HepG2 (cell line): ENCODE results near the gene CDKN2A. TPM values are rescaled to one million over a fixed set of nuclear protein-coding genes. Genes with fewer than 3 reads are reported as not detected.

Experiments used
- ATAC-seq: fragments of 200-7000 bp; cut with Tn5 transposase; 3 replicates; pipeline ENCODE4 v1.9.1; 2020; ENCODE audit warnings: mild to moderate bottlenecking, moderate library complexity
- BruUV-seq: library from RNA; stranded (reverse); fragments of 400-500 nt; replicated peaks from 2 replicates; lab custom pipeline; 2021; lab: Mats Ljungman, UMichigan
- CTCF ChIA-PET: fragments of 300-600 bp; formaldehyde crosslinking; extraction: SDS; loops from one replicate; lab custom pipeline; 2021; ENCODE audit warnings: low total read pairs, inconsistent platforms, low intra/inter-chr PET ratio; lab: Yijun Ruan, JAX
- POLR2A ChIA-PET: fragments of 350-600 bp; sonication (Branson Sonifier 250); formaldehyde crosslinking; loops from one replicate; lab custom pipeline; 2020; ENCODE audit warnings: antibody characterized with exemption, inconsistent platforms; lab: Yijun Ruan, JAX
- DNase-seq: peaks from one replicate; pipeline ENCODE4 v3.0.0-alpha.2; 2015; ENCODE audit warnings: low spot score
- FAIRE-seq: peaks from 3 replicates; lab custom pipeline; 2011; peaks lifted over from hg19 to GRCh38; lab: Jason Lieb, UNC
- H2AFZ ChIP-seq: one replicate; pipeline ENCODE4 v1.6.1; 2011; ENCODE audit warnings: low read length, inconsistent platforms
- H3K27ac ChIP-seq: fragments of 300-600 bp; 3 replicates; pipeline ENCODE4 v1.8.0; 2011; ENCODE audit warnings: mixed run types, mild to moderate bottlenecking, mixed read lengths, low read length, inconsistent platforms; ENCODE audit not compliant: insufficient read depth; ENCODE audit errors: extremely low read length
- H3K27me3 ChIP-seq, 2 experiments: fragments of 200-600 bp in 1 of 2; 2 replicates in 1 of 2; 3 replicates in 1 of 2; pipeline versions ENCODE4 v1.6.0 to v1.8.0; 2011; ENCODE audit warnings: low read length in 2 of 2, mild to moderate bottlenecking in 2 of 2, moderate library complexity in 2 of 2, inconsistent platforms in 1 of 2; ENCODE audit not compliant: insufficient read depth in 2 of 2, control insufficient read depth in 1 of 2
- H3K36me3 ChIP-seq, 2 experiments: fragments of 200-600 bp in 1 of 2; replicated peaks in 1 of 2; 2 replicates in 1 of 2; 3 replicates in 1 of 2; pipeline versions ENCODE4 v1.5.1 to v1.8.0; 2011; ENCODE audit warnings: low read length in 2 of 2, inconsistent platforms in 1 of 2; ENCODE audit not compliant: insufficient read depth in 2 of 2, control insufficient read depth in 1 of 2
- H3K4me1 ChIP-seq: 2 replicates; pipeline ENCODE4 v1.5.1; 2012; ENCODE audit warnings: low read length, inconsistent platforms; ENCODE audit not compliant: insufficient read depth
- H3K4me2 ChIP-seq: 2 replicates; pipeline ENCODE4 v1.6.0; 2011; ENCODE audit warnings: low read depth, low read length, inconsistent platforms
- H3K4me3 ChIP-seq, 3 experiments: fragments of 200-600 bp in 1 of 3; sonication (generic), shearing (Covaris generic) in 1 of 3; replicated peaks in 1 of 3; 2 replicates each; pipeline ENCODE4 v1.5.1; 2011 to 2016; ENCODE audit warnings: low read length in 3 of 3, inconsistent platforms in 2 of 3, low read depth in 2 of 3, mild to moderate bottlenecking in 2 of 3, control low read depth in 1 of 3, mixed read lengths in 1 of 3; ENCODE audit not compliant: insufficient read depth in 1 of 3
- H3K79me2 ChIP-seq: one replicate; pipeline ENCODE4 v1.6.1; 2011; ENCODE audit warnings: low read length, inconsistent platforms; ENCODE audit not compliant: insufficient read depth
- H3K9ac ChIP-seq: 2 replicates; pipeline ENCODE4 v1.6.0; 2011; ENCODE audit warnings: mild to moderate bottlenecking, low read depth, low read length, inconsistent platforms; ENCODE audit not compliant: insufficient read depth
- H3K9me3 ChIP-seq: 2 replicates; pipeline ENCODE4 v1.5.1; 2012; ENCODE audit warnings: mild to moderate bottlenecking, low read length
- H4K20me1 ChIP-seq: 2 replicates; pipeline ENCODE4 v1.6.0; 2011; ENCODE audit warnings: inconsistent platforms, mild to moderate bottlenecking, low read length, moderate library complexity; ENCODE audit not compliant: insufficient read depth
- NFIC ChIP-seq: IDR thresholded peaks from 2 replicates; pipeline ENCODE4 v1.6.1; 2012; ENCODE audit warnings: mild to moderate bottlenecking, low read length, inconsistent platforms
- NKX3-1 ChIP-seq: sonication (generic); formaldehyde crosslinking; IDR thresholded peaks from 2 replicates; pipeline ENCODE4 v1.5.0; 2020; ENCODE audit warnings: missing genetic modification reagents
- RFXAP ChIP-seq: sonication (generic); formaldehyde crosslinking; IDR thresholded peaks from 2 replicates; pipeline ENCODE4 v1.4.0; 2020; ENCODE audit warnings: missing genetic modification reagents, borderline replicate concordance
- RXRA ChIP-seq: sonication (generic); formaldehyde crosslinking; IDR thresholded peaks from 2 replicates; pipeline ENCODE4 v1.5.1; 2020; ENCODE audit warnings: missing genetic modification reagents
- SKI ChIP-seq: fragments of 450-650 bp; IDR thresholded peaks from one replicate; pipeline ENCODE4 v1.6.1; 2018; ENCODE audit warnings: mild to moderate bottlenecking; ENCODE audit not compliant: partially characterized antibody
- SMARCE1 ChIP-seq: fragments of 450-650 bp; IDR thresholded peaks from 2 replicates; pipeline ENCODE4 v1.6.1; 2017; ENCODE audit warnings: borderline replicate concordance
- TOE1 ChIP-seq: sonication (generic); formaldehyde crosslinking; IDR thresholded peaks from 2 replicates; pipeline ENCODE4 v1.4.0; 2020; ENCODE audit warnings: mild to moderate bottlenecking, missing genetic modification reagents
- ZNF326 ChIP-seq: sonication (generic); formaldehyde crosslinking; IDR thresholded peaks from 2 replicates; pipeline ENCODE4 v1.4.0; 2020; ENCODE audit warnings: missing genetic modification reagents, borderline replicate concordance
- ZNF556 ChIP-seq: sonication (generic); formaldehyde crosslinking; IDR thresholded peaks from 2 replicates; pipeline ENCODE4 v1.4.0; 2020; ENCODE audit warnings: mild to moderate bottlenecking, missing genetic modification reagents, borderline replicate concordance
- ZNF614 ChIP-seq: IDR thresholded peaks from 2 replicates; pipeline ENCODE4 v1.6.1; 2018; ENCODE audit warnings: missing biosample characterization, missing genetic modification reagents, inconsistent platforms, borderline replicate concordance
- ZNF670 ChIP-seq: sonication (generic); formaldehyde crosslinking; IDR thresholded peaks from 2 replicates; pipeline ENCODE4 v1.8.0; 2022; ENCODE audit warnings: mild to moderate bottlenecking, missing genetic modification reagents, borderline replicate concordance
- ZNF678 ChIP-seq: sonication (generic); formaldehyde crosslinking; IDR thresholded peaks from 2 replicates; pipeline ENCODE4 v1.4.0; 2020; ENCODE audit warnings: mild to moderate bottlenecking, missing genetic modification reagents
- ZNF761 ChIP-seq: sonication (generic); formaldehyde crosslinking; conservative IDR thresholded peaks from 2 replicates; pipeline ENCODE4 v1.4.0; 2020; ENCODE audit warnings: mild to moderate bottlenecking, missing genetic modification reagents
- ZNF780A ChIP-seq: sonication (generic); formaldehyde crosslinking; IDR thresholded peaks from 2 replicates; pipeline ENCODE4 v1.8.0; 2022; ENCODE audit warnings: mild to moderate bottlenecking, missing genetic modification reagents, moderate library complexity
- ZNF790 ChIP-seq: sonication (generic); formaldehyde crosslinking; IDR thresholded peaks from 2 replicates; pipeline ENCODE4 v1.8.0; 2022; ENCODE audit warnings: missing genetic modification reagents, mild to moderate bottlenecking, borderline replicate concordance
- WGBS: methylation state at CpG from one replicate; pipeline ENCODE4 v1.1.6; 2017; ENCODE audit warnings: low lambda C conversion rate; 5-methylcytosine and 5-hydroxymethylcytosine counted together
- in situ Hi-C: cut with HindIII; loops from 2 replicates; pipeline ENCODE4 v1.10.0; 2017; ENCODE audit warnings: low pct_unique_long_range_greater_than_20kb; ENCODE audit not compliant: extremely low pct_ligation_motif_present
- intact Hi-C: fragments of 100-400 bp; cut with micrococcal nuclease; formaldehyde crosslinking; loops from one replicate; pipeline ENCODE4 v1.10.0; 2022; ENCODE audit not compliant: unreplicated experiment
- polyA plus RNA-seq, 8 experiments: library from polyadenylated mRNA; depleted of rRNA in 3 of 8; stranded (reverse) in 7 of 8; unstranded in 1 of 8; fragments of >200 nt; fragmentation: Illumina TruSeq in 4 of 8; extraction: Trizol in 4 of 8; gene quantifications; 2 replicates each; pipeline versions ENCODE4 v1.2.1 to v1.2.3, GENCODE V29; 2011 to 2016; ENCODE audit warnings: low read depth in 4 of 8, missing spikeins in 1 of 8, mixed read lengths in 1 of 8; ENCODE audit not compliant: insufficient read depth in 1 of 8
- total RNA-seq, 5 experiments: library from RNA; depleted of rRNA; stranded (reverse); fragments of >200 nt; fragmentation: Illumina TruSeq; extraction: Trizol; gene quantifications; 2 replicates each; pipeline ENCODE4 v1.2.3, GENCODE V29; 2016; ENCODE audit warnings: low read depth in 1 of 5
- TF ChIP-seq, protein P1 (sequence below): sonication (generic); formaldehyde crosslinking; IDR thresholded peaks from 2 replicates; pipeline ENCODE4 v1.5.1; 2020; ENCODE audit warnings: mild to moderate bottlenecking, missing genetic modification reagents, borderline replicate concordance
- TF ChIP-seq, protein P2 (sequence below): sonication (generic); formaldehyde crosslinking; IDR thresholded peaks from 2 replicates; pipeline ENCODE4 v1.5.0; 2020; ENCODE audit warnings: mild to moderate bottlenecking, missing genetic modification reagents, borderline replicate concordance

The CDKN2A gene
- total and polyA plus RNA-seq, 2 of the 13 experiments (the other 11 are each of a cell fraction or from before 2014, with no cell fraction given), result 4.2 to 4.8 TPM

DNA sequence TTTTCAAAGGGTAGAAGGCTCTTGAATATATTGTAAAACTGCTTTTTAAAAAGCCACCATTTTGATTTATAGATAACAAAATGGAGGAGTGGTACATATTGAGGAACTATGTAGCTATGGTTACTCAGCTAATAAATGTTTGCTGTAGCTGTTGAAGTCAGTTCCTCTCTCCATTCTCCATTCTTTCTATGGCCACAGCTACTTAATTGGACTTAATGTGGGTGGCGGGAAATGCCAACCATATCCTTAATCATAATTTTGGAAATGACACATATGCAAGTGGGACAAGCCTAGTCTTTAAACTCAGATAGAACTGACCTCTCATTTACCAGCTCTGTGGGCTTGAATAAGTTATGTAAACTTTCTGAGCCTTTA, 10.6 kb downstream of the CDKN2A start:
- CTCF ChIA-PET, result no interaction called here
- Histone ChIP-seq H3K9ac (no peak overlapping the region), H2AFZ (no peak overlapping the region), H3K9me3 (no peaks in the 10 kb centered on the region), H3K27ac (no peak overlapping the region), H3K36me3 (no peaks in the 10 kb centered on the region), H4K20me1 (no peaks in the 10 kb centered on the region), H3K27me3 (no peaks in the 10 kb centered on the region), H3K4me2 (no peak overlapping the region), H3K4me1 (no peaks in the 10 kb centered on the region), H3K4me3 (no peak overlapping the region), H3K79me2 (no peaks in the 10 kb centered on the region)
- no peak for DNase-seq
- WGBS, result 10% methylated on average over 1 of the region's 1 CpG
- BruUV-seq, result no TSS peak
- POLR2A ChIA-PET, result interaction anchor here (1.1 kb wide), 1 partner anchor 25 kb away, joined by 3 read pairs; the partner anchor contains the start of gene CDKN2B
- no peak for FAIRE-seq
- TF ChIP-seq ZNF761 (no peak), NKX3-1 (CRISPR knock-in tag) (no peak), SKI (no peak), ZNF326 (CRISPR knock-in tag) (no peak), ZNF790 (no peak), ZNF556 (CRISPR knock-in tag) (no peak), ZNF670 (CRISPR knock-in tag) (no peak), ZNF780A (no peak), ZNF614 (CRISPR knock-in tag) (no peak), TOE1 (no peak), RXRA (CRISPR knock-in tag) (no peak), NFIC (no peak), ZNF678 (no peak), SMARCE1 (no peak), RFXAP (no peak)
- TF ChIP-seq, protein P1, sequence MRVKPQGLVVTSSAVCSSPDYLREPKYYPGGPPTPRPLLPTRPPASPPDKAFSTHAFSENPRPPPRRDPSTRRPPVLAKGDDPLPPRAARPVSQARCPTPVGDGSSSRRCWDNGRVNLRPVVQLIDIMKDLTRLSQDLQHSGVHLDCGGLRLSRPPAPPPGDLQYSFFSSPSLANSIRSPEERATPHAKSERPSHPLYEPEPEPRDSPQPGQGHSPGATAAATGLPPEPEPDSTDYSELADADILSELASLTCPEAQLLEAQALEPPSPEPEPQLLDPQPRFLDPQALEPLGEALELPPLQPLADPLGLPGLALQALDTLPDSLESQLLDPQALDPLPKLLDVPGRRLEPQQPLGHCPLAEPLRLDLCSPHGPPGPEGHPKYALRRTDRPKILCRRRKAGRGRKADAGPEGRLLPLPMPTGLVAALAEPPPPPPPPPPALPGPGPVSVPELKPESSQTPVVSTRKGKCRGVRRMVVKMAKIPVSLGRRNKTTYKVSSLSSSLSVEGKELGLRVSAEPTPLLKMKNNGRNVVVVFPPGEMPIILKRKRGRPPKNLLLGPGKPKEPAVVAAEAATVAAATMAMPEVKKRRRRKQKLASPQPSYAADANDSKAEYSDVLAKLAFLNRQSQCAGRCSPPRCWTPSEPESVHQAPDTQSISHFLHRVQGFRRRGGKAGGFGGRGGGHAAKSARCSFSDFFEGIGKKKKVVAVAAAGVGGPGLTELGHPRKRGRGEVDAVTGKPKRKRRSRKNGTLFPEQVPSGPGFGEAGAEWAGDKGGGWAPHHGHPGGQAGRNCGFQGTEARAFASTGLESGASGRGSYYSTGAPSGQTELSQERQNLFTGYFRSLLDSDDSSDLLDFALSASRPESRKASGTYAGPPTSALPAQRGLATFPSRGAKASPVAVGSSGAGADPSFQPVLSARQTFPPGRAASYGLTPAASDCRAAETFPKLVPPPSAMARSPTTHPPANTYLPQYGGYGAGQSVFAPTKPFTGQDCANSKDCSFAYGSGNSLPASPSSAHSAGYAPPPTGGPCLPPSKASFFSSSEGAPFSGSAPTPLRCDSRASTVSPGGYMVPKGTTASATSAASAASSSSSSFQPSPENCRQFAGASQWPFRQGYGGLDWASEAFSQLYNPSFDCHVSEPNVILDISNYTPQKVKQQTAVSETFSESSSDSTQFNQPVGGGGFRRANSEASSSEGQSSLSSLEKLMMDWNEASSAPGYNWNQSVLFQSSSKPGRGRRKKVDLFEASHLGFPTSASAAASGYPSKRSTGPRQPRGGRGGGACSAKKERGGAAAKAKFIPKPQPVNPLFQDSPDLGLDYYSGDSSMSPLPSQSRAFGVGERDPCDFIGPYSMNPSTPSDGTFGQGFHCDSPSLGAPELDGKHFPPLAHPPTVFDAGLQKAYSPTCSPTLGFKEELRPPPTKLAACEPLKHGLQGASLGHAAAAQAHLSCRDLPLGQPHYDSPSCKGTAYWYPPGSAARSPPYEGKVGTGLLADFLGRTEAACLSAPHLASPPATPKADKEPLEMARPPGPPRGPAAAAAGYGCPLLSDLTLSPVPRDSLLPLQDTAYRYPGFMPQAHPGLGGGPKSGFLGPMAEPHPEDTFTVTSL, result no peak
- TF ChIP-seq, protein P2, sequence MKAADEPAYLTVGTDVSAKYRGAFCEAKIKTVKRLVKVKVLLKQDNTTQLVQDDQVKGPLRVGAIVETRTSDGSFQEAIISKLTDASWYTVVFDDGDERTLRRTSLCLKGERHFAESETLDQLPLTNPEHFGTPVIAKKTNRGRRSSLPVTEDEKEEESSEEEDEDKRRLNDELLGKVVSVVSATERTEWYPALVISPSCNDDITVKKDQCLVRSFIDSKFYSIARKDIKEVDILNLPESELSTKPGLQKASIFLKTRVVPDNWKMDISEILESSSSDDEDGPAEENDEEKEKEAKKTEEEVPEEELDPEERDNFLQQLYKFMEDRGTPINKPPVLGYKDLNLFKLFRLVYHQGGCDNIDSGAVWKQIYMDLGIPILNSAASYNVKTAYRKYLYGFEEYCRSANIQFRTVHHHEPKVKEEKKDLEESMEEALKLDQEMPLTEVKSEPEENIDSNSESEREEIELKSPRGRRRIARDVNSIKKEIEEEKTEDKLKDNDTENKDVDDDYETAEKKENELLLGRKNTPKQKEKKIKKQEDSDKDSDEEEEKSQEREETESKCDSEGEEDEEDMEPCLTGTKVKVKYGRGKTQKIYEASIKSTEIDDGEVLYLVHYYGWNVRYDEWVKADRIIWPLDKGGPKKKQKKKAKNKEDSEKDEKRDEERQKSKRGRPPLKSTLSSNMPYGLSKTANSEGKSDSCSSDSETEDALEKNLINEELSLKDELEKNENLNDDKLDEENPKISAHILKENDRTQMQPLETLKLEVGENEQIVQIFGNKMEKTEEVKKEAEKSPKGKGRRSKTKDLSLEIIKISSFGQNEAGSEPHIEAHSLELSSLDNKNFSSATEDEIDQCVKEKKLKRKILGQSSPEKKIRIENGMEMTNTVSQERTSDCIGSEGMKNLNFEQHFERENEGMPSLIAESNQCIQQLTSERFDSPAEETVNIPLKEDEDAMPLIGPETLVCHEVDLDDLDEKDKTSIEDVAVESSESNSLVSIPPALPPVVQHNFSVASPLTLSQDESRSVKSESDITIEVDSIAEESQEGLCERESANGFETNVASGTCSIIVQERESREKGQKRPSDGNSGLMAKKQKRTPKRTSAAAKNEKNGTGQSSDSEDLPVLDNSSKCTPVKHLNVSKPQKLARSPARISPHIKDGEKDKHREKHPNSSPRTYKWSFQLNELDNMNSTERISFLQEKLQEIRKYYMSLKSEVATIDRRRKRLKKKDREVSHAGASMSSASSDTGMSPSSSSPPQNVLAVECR (CRISPR knock-in tag), result no peak
- no peak for ATAC-seq
- in situ Hi-C loops, result no loop called here
- intact Hi-C loops, result no loop called here
